ENCODE data around the gene FAM174C.
A peak's percentile ranks its signal among the peaks of the same experiment; 100 is the strongest.

Gene FAM174C

DNA sequence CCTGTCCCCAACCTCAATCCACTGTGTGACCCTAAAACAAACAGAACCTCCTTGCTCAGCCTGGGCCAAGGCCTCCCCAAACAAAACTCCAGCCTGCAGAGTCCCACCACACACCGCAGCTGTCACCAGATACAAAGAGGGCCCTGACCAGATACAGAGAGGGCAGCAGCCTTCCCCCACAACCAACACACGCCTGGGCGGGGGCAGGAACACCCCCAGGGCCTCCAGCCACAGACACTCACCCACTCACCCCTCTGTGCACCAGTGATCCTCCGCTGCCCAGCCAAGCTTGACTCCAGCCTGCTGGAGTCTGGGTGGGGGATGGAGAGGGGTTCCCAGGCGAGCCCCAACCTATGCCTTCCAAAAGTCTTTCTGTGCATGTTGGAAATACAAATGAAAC, 12.1 kb upstream of the FAM174C start:
- no peak for DNase-seq

GRCh38 chr19:1264801-1265614, 10.3 kb upstream of the FAM174C start:
- DNase-seq, result no peak

DNA sequence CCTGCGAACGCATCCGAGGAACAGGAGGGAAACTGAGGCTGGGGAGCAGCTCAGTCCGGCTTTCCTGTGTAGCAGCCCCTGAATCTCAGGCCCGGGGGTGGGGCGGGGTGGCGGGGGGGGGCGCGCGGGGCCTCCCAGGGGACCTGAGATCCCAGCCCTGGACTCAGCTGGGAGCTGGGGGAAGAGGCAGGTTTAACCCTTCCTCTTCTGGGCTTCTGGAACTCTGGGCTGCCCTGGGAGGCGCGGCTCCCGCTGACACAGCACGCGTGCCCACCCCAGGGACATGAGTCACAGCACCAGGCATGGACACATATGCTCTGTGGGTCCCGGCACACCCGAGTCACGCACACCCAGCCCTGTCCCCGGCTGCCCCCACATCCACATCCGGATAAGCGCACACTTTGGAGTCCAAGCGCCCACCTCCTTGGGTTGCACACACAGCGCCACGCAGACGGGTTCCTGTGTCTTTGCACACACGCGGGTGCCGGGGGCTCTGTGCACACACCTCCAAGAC, 9.7 kb upstream of the FAM174C start:
- DNase-seq, result no peak

DNA sequence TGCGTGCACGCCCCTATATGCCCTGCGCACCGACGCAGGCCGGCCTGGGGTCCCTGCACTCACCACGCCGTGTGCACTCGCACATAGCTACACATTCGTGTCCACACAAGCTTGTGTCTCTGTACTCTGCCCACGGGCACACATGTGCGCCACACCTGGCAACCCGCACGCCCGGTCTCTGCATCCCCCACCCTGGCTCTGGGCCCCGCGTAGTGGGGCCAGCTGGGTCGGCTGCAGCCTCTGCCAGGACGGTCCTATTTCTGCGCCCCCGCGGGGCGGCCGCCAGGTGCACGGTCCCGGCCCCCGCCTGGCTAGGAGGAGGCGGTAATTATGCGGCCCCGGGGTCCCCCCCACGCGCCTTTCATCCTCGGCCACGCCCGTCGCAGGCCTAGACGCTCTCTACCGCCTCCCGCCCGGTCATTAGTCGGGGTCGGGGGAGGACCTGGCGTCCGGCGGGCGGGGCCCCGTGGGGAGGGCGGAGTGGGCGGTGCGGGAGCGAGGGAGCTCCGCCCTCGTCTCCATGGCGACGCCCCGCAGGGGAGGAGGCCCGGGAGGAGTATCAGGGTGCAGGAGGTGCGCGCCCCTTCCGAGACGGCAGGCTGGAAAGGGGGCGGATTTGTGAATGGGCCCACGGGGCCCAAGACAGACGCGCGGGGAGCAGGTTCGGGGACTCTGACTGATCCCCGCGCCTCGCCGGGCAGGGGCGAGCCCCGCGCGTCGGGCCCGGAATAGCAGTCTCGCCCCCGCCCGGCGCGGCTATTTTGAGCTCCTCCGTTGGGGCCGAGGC, 9.0 kb upstream of the FAM174C start:
- peak; percentile 88 for DNase-seq

- no peak for DNase-seq
These were observed 8.3 kb upstream of the FAM174C start for GRCh38 chr19:1266916-1267476.

GRCh38 chr19:1267477-1268225, 7.7 kb upstream of the FAM174C start:
- peak; percentile 28 for DNase-seq

DNA sequence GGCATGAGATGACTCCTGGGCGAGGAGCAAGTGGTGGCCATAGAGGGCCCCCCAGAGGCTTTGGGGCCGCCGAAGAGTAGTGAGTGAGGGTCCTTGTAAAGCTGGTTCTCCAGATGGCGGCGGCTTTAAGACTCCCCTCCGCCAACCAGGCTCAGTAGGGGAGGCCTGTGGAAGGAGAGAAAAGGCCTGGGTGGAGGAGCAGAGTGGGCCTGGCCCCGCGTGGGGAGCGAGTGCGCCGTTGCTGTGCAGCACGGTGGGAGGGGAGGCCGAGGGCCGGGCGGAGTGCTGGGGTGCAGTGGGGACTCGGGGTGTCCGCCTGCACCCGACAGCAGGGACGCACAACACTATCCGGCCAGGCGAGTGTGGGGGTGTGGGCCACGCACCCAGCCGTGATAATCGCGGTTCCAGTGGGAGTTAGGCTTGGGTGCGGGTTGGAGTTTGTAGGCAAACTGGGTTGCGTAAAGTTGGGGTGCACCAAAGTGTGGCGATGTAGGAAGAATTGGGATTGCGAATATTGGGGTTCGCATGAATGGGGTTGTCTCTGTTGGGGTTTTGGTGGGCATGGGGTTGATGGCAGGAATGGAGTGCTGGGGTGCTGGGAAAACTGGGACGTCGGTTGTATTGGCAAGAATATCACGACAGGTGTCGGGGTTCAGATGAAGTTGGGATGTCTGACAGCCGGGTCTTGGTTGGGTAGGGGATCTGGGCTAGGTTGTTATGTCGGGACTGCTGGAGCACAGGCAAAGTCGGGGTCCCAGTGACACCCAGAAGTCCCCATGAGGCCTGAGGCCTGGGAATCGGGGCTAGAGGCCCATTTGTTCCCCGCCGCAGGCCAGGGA, 6.9 kb upstream of the FAM174C start:
- DNase-seq, result no peak

DNA sequence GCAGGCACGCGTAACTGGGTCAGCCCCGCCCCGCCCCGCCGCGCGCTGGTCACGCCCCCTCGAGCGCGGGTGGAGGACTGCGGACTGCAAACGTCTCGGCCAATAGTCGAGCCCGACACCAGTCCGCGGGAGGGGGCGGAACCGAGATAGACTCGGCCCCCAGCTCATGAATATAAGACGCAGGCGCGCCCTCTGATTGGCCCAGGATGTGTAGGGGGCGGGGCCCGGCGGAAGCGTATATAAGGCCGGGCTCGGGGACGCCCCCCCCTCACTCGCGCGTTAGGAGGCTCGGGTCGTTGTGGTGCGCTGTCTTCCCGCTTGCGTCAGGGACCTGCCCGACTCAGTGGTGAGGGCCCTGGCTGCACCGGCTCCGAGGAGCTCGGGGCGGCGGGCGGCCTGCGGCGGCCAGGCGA, 6.3 kb upstream of the FAM174C start, which contains the start of gene CIRBP:
Gene CIRBP, plus strand, starts transcription at position 268 of the 413 bp plus-strand sequence. CDS start 1,602 bp downstream, outside the sequence.
- peak; percentile 98 for DNase-seq

DNA sequence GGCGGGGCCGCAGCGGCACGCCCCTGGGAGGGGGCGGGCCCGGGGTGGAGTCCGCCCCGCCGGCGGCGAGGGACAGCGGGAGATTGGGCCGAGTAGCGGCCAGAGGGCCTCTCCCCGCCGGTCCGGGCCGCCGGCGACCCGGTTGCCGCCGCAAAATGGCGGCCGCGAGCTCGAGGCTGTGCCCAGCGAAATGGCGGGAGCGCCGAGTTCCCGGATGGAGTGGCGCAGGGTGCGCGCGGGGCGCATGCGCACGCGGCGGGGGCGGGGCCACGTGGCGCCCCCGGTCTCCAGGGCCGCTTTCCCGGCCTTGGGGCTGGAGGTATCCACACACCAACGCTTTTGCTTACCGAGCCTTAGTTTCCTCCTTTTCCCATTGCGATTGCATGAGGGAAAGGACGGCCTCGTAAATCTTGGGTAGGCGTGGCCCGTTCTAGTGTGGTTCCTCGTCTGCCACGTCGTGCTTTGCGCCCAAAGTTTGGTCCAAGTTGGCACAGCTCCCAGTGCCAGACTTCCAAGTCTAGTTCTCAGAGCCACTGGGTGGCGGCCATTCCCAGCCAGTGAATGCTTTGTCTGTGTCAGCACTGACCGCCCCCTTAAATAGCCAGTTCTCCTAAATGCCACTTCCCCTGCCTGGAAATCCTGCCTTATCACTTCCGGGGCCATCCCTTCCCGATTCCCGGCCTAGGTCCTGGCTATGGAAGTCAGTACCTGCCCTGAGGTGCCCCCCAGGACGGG, 5.7 kb upstream of the FAM174C start:
- DNase-seq, result peak; percentile 72

DNA sequence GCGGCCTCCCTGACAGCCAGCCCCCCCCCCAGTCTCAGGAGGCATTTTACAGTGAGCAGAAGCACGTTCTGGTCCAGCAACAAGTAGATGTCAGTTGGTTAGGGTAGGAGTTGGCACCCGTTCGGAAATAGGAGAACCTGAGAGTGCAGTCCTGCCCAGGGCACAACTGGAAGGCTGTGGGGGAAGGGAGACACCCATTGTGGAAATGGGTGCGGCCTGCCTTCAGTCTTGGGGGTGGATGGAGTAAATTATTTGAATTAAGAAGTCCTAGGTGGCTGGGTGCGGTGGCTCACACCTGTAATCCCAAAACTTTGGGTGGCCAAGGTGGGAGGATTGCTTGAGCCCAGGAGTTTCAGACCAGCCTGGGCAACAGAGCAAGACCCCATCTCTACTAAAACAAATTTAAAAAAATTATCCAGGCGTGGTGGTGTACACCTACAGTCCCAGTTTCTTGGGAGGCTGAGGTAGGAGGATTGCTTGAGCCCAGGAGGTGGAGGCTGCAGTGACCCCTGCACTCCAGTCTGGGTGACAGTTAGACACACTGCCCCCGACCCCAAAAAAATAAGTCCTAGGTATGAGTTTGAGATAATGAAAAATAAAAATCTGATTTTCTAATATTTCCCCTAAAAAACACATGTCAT, 5.0 kb upstream of the FAM174C start:
- no peak for DNase-seq

DNA sequence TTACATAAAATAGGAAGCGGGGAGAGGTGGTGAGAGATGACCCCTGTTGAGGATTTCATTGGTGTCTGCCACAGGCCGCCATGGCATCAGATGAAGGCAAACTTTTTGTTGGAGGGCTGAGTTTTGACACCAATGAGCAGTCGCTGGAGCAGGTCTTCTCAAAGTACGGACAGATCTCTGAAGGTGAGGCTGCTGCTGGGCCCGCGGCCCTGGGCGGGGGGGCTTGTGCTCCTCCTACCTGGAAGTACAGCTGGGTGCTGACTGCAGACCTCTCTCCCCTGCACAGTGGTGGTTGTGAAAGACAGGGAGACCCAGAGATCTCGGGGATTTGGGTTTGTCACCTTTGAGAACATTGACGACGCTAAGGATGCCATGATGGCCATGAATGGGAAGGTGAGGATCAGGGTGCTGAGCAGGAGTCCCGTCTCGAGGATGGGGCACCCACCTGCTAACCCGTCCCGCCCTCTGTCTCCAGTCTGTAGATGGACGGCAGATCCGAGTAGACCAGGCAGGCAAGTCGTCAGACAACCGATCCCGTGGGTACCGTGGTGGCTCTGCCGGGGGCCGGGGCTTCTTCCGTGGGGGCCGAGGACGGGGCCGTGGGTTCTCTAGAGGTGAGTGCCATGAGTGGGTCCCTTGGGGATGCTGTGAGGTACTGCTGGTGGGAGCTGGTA, 4.3 kb upstream of the FAM174C start:
- no peak for DNase-seq

GRCh38 chr19:1271528-1272422, 3.6 kb upstream of the FAM174C start:
- no peak for DNase-seq

DNA sequence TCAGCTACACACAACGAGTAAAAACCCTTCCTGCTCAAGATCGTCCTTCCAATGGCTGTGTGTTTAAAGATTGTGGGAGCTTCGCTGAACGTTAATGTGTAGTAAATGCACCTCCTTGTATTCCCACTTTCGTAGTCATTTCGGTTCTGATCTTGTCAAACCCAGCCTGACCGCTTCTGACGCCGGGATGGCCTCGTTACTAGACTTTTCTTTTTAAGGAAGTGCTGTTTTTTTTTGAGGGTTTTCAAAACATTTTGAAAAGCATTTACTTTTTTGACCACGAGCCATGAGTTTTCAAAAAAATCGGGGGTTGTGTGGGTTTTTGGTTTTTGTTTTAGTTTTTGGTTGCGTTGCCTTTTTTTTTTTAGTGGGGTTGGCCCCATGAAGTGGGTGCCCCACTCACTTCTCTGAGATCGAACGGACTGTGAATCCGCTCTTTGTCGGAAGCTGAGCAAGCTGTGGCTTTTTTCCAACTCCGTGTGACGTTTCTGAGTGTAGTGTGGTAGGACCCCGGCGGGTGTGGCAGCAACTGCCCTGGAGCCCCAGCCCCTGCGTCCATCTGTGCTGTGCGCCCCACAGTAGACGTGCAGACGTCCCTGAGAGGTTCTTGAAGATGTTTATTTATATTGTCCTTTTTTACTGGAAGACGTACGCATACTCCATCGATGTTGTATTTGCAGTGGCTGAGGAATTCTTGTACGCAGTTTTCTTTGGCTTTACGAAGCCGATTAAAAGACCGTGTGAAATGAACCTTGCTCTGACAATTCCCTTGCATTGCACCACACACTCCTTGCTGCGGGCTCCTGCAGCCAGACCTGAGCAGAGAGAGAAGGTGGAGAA, 2.7 kb upstream of the FAM174C start:
- no peak for DNase-seq

- no peak for DNase-seq
These were observed 1.9 kb upstream of the FAM174C start for GRCh38 chr19:1273263-1274041.

GRCh38 chr19:1274081-1274851, 1.1 kb upstream of the FAM174C start:
- no peak for DNase-seq

DNA sequence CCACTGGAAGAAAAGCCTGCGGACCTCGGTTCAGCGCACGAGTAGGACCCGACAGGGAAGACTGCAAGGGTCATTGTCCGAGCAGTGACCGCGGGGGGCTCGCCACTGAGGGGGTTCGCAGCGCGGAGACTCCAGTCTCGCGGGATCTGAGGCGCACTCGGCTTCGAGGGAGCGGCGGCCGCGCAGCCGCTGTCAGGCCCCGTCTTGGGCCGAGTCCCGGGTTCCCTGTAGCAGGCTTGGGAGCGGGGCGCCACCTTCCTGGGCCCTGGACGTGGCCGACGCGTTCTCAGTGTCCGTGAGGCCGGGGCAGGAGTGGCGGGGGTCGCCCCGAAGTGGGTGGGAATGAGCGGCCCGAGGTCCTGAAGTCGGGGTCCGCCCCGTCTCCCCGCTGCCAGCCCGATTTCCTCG, 474 bp upstream of the FAM174C start:
- no peak for DNase-seq
